HepG2 (cell line): ENCODE data around the gene KLHL36. TPM values are rescaled to one million over a fixed set of nuclear protein-coding genes. Genes with fewer than 3 reads are reported as not detected.
"Not testable (repeated sequence)": the region's sequence is repeated elsewhere in the genome, so short reads cannot be mapped to it uniquely, and the experiment has no call there.

Source experiments
- ATAC-seq: fragments of 200-7000 bp; cut with Tn5 transposase; 3 replicates; pipeline ENCODE4 v1.9.1; 2020; ENCODE audit warnings: mild to moderate bottlenecking, moderate library complexity
- BruUV-seq: library from RNA; stranded (reverse); fragments of 400-500 nt; replicated peaks from 2 replicates; lab custom pipeline; 2021; lab: Mats Ljungman, UMichigan
- CTCF ChIA-PET: fragments of 300-600 bp; formaldehyde crosslinking; extraction: SDS; loops from one replicate; lab custom pipeline; 2021; ENCODE audit warnings: low total read pairs, inconsistent platforms, low intra/inter-chr PET ratio; lab: Yijun Ruan, JAX
- POLR2A ChIA-PET: fragments of 350-600 bp; sonication (Branson Sonifier 250); formaldehyde crosslinking; loops from one replicate; lab custom pipeline; 2020; ENCODE audit warnings: antibody characterized with exemption, inconsistent platforms; lab: Yijun Ruan, JAX
- DNase-seq: peaks from one replicate; pipeline ENCODE4 v3.0.0-alpha.2; 2015; ENCODE audit warnings: low spot score
- FAIRE-seq: peaks from 3 replicates; lab custom pipeline; 2011; peaks lifted over from hg19 to GRCh38; lab: Jason Lieb, UNC
- H2AFZ ChIP-seq: one replicate; pipeline ENCODE4 v1.6.1; 2011; ENCODE audit warnings: low read length, inconsistent platforms
- H3K27ac ChIP-seq: fragments of 300-600 bp; 3 replicates; pipeline ENCODE4 v1.8.0; 2011; ENCODE audit warnings: mixed run types, mild to moderate bottlenecking, mixed read lengths, low read length, inconsistent platforms; ENCODE audit not compliant: insufficient read depth; ENCODE audit errors: extremely low read length
- H3K27me3 ChIP-seq, 2 experiments: fragments of 200-600 bp in 1 of 2; 2 replicates in 1 of 2; 3 replicates in 1 of 2; pipeline versions ENCODE4 v1.6.0 to v1.8.0; 2011; ENCODE audit warnings: low read length in 2 of 2, mild to moderate bottlenecking in 2 of 2, moderate library complexity in 2 of 2, inconsistent platforms in 1 of 2; ENCODE audit not compliant: insufficient read depth in 2 of 2, control insufficient read depth in 1 of 2
- H3K36me3 ChIP-seq, 2 experiments: fragments of 200-600 bp in 1 of 2; replicated peaks in 1 of 2; 2 replicates in 1 of 2; 3 replicates in 1 of 2; pipeline versions ENCODE4 v1.5.1 to v1.8.0; 2011; ENCODE audit warnings: low read length in 2 of 2, inconsistent platforms in 1 of 2; ENCODE audit not compliant: insufficient read depth in 2 of 2, control insufficient read depth in 1 of 2
- H3K4me1 ChIP-seq: 2 replicates; pipeline ENCODE4 v1.5.1; 2012; ENCODE audit warnings: low read length, inconsistent platforms; ENCODE audit not compliant: insufficient read depth
- H3K4me2 ChIP-seq: 2 replicates; pipeline ENCODE4 v1.6.0; 2011; ENCODE audit warnings: low read depth, low read length, inconsistent platforms
- H3K4me3 ChIP-seq, 3 experiments: fragments of 200-600 bp in 1 of 3; sonication (generic), shearing (Covaris generic) in 1 of 3; replicated peaks in 1 of 3; 2 replicates each; pipeline ENCODE4 v1.5.1; 2011 to 2016; ENCODE audit warnings: low read length in 3 of 3, inconsistent platforms in 2 of 3, low read depth in 2 of 3, mild to moderate bottlenecking in 2 of 3, control low read depth in 1 of 3, mixed read lengths in 1 of 3; ENCODE audit not compliant: insufficient read depth in 1 of 3
- H3K79me2 ChIP-seq: one replicate; pipeline ENCODE4 v1.6.1; 2011; ENCODE audit warnings: low read length, inconsistent platforms; ENCODE audit not compliant: insufficient read depth
- H3K9ac ChIP-seq: 2 replicates; pipeline ENCODE4 v1.6.0; 2011; ENCODE audit warnings: mild to moderate bottlenecking, low read depth, low read length, inconsistent platforms; ENCODE audit not compliant: insufficient read depth
- H3K9me3 ChIP-seq: 2 replicates; pipeline ENCODE4 v1.5.1; 2012; ENCODE audit warnings: mild to moderate bottlenecking, low read length
- H4K20me1 ChIP-seq: 2 replicates; pipeline ENCODE4 v1.6.0; 2011; ENCODE audit warnings: inconsistent platforms, mild to moderate bottlenecking, low read length, moderate library complexity; ENCODE audit not compliant: insufficient read depth
- CREB1 ChIP-seq, 2 experiments: fragments of 450-650 bp in 1 of 2; IDR thresholded peaks; 2 replicates each; pipeline ENCODE4 v1.6.1; 2016 to 2017; ENCODE audit warnings: control low read depth in 1 of 2, mild to moderate bottlenecking in 1 of 2, missing compliant biosample characterization in 1 of 2, missing genetic modification characterization in 1 of 2
- CREM ChIP-seq, 2 experiments: sonication (generic) in 1 of 2; formaldehyde crosslinking in 1 of 2; IDR thresholded peaks; 2 replicates each; pipeline versions ENCODE4 v1.4.0 to v1.6.1; 2016 to 2020; ENCODE audit warnings: antibody characterized with exemption in 1 of 2, mild to moderate bottlenecking in 1 of 2, missing genetic modification reagents in 1 of 2
- DDIT3 ChIP-seq: sonication (generic); formaldehyde crosslinking; IDR thresholded peaks from 2 replicates; pipeline ENCODE4 v1.4.0; 2020; ENCODE audit warnings: mild to moderate bottlenecking, missing genetic modification reagents
- FOXA1 ChIP-seq, 2 experiments: fragments of 450-650 bp in 1 of 2; sonication (generic) in 1 of 2; formaldehyde crosslinking in 1 of 2; IDR thresholded peaks; 2 replicates each; pipeline versions ENCODE4 v1.4.0 to v1.6.1; 2016 to 2020; ENCODE audit warnings: missing genetic modification reagents in 1 of 2
- GABPA ChIP-seq, 2 experiments: IDR thresholded peaks; 2 replicates each; pipeline ENCODE4 v1.6.1; 2011 to 2016; ENCODE audit warnings: low read depth in 2 of 2, low read length in 1 of 2, missing biosample characterization in 1 of 2, missing genetic modification characterization in 1 of 2
- HNRNPLL ChIP-seq: fragments of 200-400 bp; formaldehyde crosslinking; IDR thresholded peaks from 2 replicates; pipeline ENCODE4 v1.6.1; 2017; ENCODE audit warnings: mild to moderate bottlenecking, low read depth, low read length; ENCODE audit not compliant: poor library complexity, severe bottlenecking
- KAT8 ChIP-seq: IDR thresholded peaks from 2 replicates; pipeline ENCODE4 v1.6.1; 2016; ENCODE audit warnings: missing genetic modification reagents, missing compliant biosample characterization
- KLF9 ChIP-seq: IDR thresholded peaks from 2 replicates; pipeline ENCODE4 v1.6.1; 2016; ENCODE audit warnings: low read depth
- NPAS2 ChIP-seq: sonication (generic); formaldehyde crosslinking; IDR thresholded peaks from 2 replicates; pipeline ENCODE4 v1.8.0; 2022; ENCODE audit warnings: mild to moderate bottlenecking, missing genetic modification reagents, borderline replicate concordance
- NRL ChIP-seq: sonication (generic); formaldehyde crosslinking; IDR thresholded peaks from 2 replicates; pipeline ENCODE4 v1.5.0; 2020; ENCODE audit warnings: missing genetic modification reagents, mild to moderate bottlenecking, moderate library complexity, borderline replicate concordance
- RNF219 ChIP-seq: sonication (generic); formaldehyde crosslinking; IDR thresholded peaks from 2 replicates; pipeline ENCODE4 v1.5.0; 2020; ENCODE audit warnings: mild to moderate bottlenecking, missing genetic modification reagents
- TEAD2 ChIP-seq: sonication (generic); formaldehyde crosslinking; IDR thresholded peaks from 2 replicates; pipeline ENCODE4 v1.9.0; 2021; ENCODE audit warnings: missing genetic modification reagents
- TP53 ChIP-seq: sonication (generic); formaldehyde crosslinking; conservative IDR thresholded peaks from 2 replicates; pipeline ENCODE4 v1.4.0; 2020; ENCODE audit warnings: missing genetic modification reagents
- ZNF260 ChIP-seq: sonication (generic); formaldehyde crosslinking; IDR thresholded peaks from 2 replicates; pipeline ENCODE4 v1.4.0; 2020; ENCODE audit warnings: missing genetic modification reagents, low read depth, mild to moderate bottlenecking, borderline replicate concordance
- WGBS: methylation state at CpG from one replicate; pipeline ENCODE4 v1.1.6; 2017; ENCODE audit warnings: low lambda C conversion rate; 5-methylcytosine and 5-hydroxymethylcytosine counted together
- in situ Hi-C: cut with HindIII; loops from 2 replicates; pipeline ENCODE4 v1.10.0; 2017; ENCODE audit warnings: low pct_unique_long_range_greater_than_20kb; ENCODE audit not compliant: extremely low pct_ligation_motif_present
- intact Hi-C: fragments of 100-400 bp; cut with micrococcal nuclease; formaldehyde crosslinking; loops from one replicate; pipeline ENCODE4 v1.10.0; 2022; ENCODE audit not compliant: unreplicated experiment
- polyA plus RNA-seq, 8 experiments: library from polyadenylated mRNA; depleted of rRNA in 3 of 8; stranded (reverse) in 7 of 8; unstranded in 1 of 8; fragments of >200 nt; fragmentation: Illumina TruSeq in 4 of 8; extraction: Trizol in 4 of 8; gene quantifications; 2 replicates each; pipeline versions ENCODE4 v1.2.1 to v1.2.3, GENCODE V29; 2011 to 2016; ENCODE audit warnings: low read depth in 4 of 8, missing spikeins in 1 of 8, mixed read lengths in 1 of 8; ENCODE audit not compliant: insufficient read depth in 1 of 8
- total RNA-seq, 5 experiments: library from RNA; depleted of rRNA; stranded (reverse); fragments of >200 nt; fragmentation: Illumina TruSeq; extraction: Trizol; gene quantifications; 2 replicates each; pipeline ENCODE4 v1.2.3, GENCODE V29; 2016; ENCODE audit warnings: low read depth in 1 of 5

The KLHL36 gene
- total and polyA plus RNA-seq, 2 of the 13 experiments (the other 11 are each of a cell fraction or from before 2014, with no cell fraction given), result 24.3 to 26.0 TPM

GRCh38 chr16:84692451-84693214, 44.3 kb downstream of the KLHL36 start (continued):
- TF ChIP-seq KAT8 (CRISPR knock-in tag), result peak; percentile 25; the same call in 1 of the 2 replicates
- no peak for TF ChIP-seq RNF219
- TF ChIP-seq KLF9 (CRISPR knock-in tag), result no peak
- TF ChIP-seq ZNF260 (CRISPR knock-in tag), result no peak
- TF ChIP-seq TEAD2 (CRISPR knock-in tag), result no peak
- TF ChIP-seq HNRNPLL, result no peak
- TF ChIP-seq NRL (CRISPR knock-in tag), result no peak
- TF ChIP-seq FOXA1 (IDR thresholded peaks at IDR 0.05), result no peak
- TF ChIP-seq FOXA1 (CRISPR knock-in tag; IDR thresholded peaks at IDR 0.05), result no peak
- TF ChIP-seq CREB1 (IDR thresholded peaks at IDR 0.05), result peak; percentile 70
- TF ChIP-seq CREB1 (CRISPR knock-in tag; IDR thresholded peaks at IDR 0.05), result peak; percentile 91
- TF ChIP-seq DDIT3 (CRISPR knock-in tag), result no peak
- no peak for TF ChIP-seq NPAS2 (CRISPR knock-in tag)
- peak; percentile 71 for TF ChIP-seq CREM (IDR thresholded peaks at IDR 0.05)
- TF ChIP-seq CREM (CRISPR knock-in tag; IDR thresholded peaks at IDR 0.05), result no peak
- no peak for TF ChIP-seq TP53 (CRISPR knock-in tag)
- no peak for TF ChIP-seq GABPA (IDR thresholded peaks at IDR 0.05; ENCODE audit: low read depth, low read length)
- peak; percentile 88 for TF ChIP-seq GABPA (CRISPR knock-in tag; IDR thresholded peaks at IDR 0.05; ENCODE audit: low read depth)

- H3K27ac ChIP-seq, H3K36me3 ChIP-seq, intact Hi-C loops, H3K9me3 ChIP-seq, H3K4me2 ChIP-seq, H2AFZ ChIP-seq, FAIRE-seq, H3K27me3 ChIP-seq, DNase-seq, H3K9ac ChIP-seq, ATAC-seq, in situ Hi-C loops, BruUV-seq, CTCF ChIA-PET, H3K4me3 ChIP-seq, H4K20me1 ChIP-seq, H3K79me2 ChIP-seq: not testable (repeated sequence)
- POLR2A ChIA-PET, result interaction anchor here (0.7 kb wide), 1 partner anchor 50 kb away, joined by 4 read pairs; no protein-coding TSS in a partner anchor
- H3K4me1 ChIP-seq, result peaks cover 38% of the 10 kb centered on the region
- WGBS, result 77% methylated on average over 10 of the region's 10 CpGs
Measured at GRCh38 chr16:84693869-84694268, 45.6 kb downstream of the KLHL36 start.
